Thoracic aorta endothelial cell (primary cell): ENCODE data around the gene GPATCH2L. TPM values are rescaled to one million over a fixed set of nuclear protein-coding genes. Genes with fewer than 3 reads are reported as not detected.

Experiments
- total RNA-seq: library from RNA; depleted of rRNA; stranded (reverse); fragments of >200 nt; gene quantifications from 2 replicates; pipeline ENCODE4 v1.2.3, GENCODE V29; 2012

The GPATCH2L gene
- 51.5 and 54.3 TPM in 2 replicates for total RNA-seq

DNA sequence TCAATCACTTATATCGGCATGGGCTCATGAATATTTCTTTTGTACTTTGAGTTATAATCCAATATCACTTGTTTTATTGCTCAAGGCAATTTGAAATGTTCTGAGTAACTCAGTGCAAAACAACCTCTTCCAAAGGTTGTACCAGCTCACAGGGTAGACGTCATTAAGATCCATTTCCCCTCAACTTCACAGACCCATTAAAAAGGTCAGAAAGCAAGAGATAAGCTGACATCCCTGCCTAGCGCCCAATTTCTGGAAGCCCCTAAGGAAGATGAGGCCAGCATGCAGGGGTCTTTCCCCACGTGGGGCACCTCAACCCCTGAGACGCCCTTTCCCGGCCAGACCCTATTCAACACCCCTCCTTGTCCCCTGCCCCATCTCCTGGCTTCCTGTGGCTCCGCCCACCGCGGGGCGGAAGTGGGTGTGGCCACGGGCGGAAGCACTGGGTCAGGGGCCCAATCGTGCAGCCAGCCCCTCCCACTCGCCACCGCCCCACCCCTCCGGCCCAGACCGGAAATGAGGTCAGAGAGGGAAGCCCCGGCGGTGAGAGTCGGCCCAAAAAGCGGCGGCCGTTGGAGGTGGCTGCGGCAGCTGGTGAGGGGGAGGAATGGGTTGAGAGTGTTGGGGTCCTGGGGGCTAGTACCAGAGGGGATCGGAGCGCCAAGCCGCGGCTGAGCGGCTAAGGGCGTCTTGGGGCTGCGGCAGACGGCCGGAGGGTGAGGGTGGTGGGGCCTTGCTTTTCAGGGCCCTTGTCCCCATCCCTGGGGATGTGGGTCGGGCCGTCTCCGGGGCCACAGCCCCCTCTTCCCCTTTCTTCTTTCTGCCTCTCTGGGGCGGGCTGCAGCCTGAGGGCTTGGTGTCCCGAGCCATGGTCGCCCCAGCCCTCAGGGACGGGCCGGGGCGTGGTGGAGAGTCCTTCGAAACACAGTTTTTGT lies at the start of gene GPATCH2L:
Gene GPATCH2L (plus strand): TSS at position 525 of the 935 bp plus-strand sequence. CDS start 2,442 bp downstream, outside the sequence.

Other genes with a start within 250 kb of the GPATCH2L start
- 3.6 and 4.1 TPM in 2 replicates for gene TGFB3, start 169.9 kb upstream of the GPATCH2L start, total RNA-seq
- gene IFT43, start 166.2 kb upstream of the GPATCH2L start, total RNA-seq: 20.5 and 26.9 TPM in 2 replicates
- gene ESRRB, start 224.2 kb downstream of the GPATCH2L start, total RNA-seq: under 0.01 TPM in 1 of 2 replicates, not detected in the other